ENCODE data around the gene PATJ. TPM values are rescaled to one million over a fixed set of nuclear protein-coding genes. Genes with fewer than 3 reads are reported as not detected.

Gene PATJ
- total RNA-seq, 4 donors from 2014 or later: 24.3 to 36.3 (median 28.8) TPM

GRCh38 chr1:61743716-61744580, 1.7 kb downstream of the PATJ start:
- TF ChIP-seq, protein P1, sequence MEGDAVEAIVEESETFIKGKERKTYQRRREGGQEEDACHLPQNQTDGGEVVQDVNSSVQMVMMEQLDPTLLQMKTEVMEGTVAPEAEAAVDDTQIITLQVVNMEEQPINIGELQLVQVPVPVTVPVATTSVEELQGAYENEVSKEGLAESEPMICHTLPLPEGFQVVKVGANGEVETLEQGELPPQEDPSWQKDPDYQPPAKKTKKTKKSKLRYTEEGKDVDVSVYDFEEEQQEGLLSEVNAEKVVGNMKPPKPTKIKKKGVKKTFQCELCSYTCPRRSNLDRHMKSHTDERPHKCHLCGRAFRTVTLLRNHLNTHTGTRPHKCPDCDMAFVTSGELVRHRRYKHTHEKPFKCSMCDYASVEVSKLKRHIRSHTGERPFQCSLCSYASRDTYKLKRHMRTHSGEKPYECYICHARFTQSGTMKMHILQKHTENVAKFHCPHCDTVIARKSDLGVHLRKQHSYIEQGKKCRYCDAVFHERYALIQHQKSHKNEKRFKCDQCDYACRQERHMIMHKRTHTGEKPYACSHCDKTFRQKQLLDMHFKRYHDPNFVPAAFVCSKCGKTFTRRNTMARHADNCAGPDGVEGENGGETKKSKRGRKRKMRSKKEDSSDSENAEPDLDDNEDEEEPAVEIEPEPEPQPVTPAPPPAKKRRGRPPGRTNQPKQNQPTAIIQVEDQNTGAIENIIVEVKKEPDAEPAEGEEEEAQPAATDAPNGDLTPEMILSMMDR (IDR thresholded peaks at IDR 0.05): no peak
- TF ChIP-seq EP300 (IDR thresholded peaks at IDR 0.05) (no peak), POLR2A (IDR thresholded peaks at IDR 0.05) (no peak)
- 83 to 90% methylated on average over 6 of the region's 6 CpGs for WGBS, 2 donors
- peaks cover 0 to 22% (median 0%) of the 10 kb centered on the region in 4 donors for H3K4me1 ChIP-seq
- no peak for DNase-seq (ENCODE audit: low spot score in 2 of 2)
- peak overlapping the region in 1 of 4 donors; percentile 81 for H3K4me3 ChIP-seq
- peak overlapping the region; percentile 95 to 99 (median 98) for H3K27ac ChIP-seq
- no peaks in the 10 kb centered on the region for H3K27me3 ChIP-seq
- no peaks in the 10 kb centered on the region for H3K9me3 ChIP-seq
- H3K36me3 ChIP-seq: no peaks in the 10 kb centered on the region

DNA sequence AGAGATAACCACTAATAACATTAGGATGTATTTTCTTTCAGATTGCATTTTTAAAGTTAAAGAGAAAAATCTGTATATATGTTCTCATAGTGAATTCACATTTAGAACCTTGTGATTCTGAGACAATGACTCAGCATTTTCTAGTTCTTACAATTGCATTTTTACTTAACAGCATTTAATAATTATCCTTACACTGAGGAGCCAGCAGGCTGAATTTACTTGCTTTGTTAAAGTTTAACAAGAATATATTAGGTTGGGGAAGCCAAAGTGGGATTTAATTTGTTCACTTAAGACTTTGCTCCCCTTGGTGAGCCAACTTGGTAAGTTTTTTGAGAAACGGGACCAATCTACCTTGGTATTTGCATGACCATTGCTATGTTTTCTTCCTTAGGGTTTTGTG, 4.5 kb downstream of the PATJ start:
- Histone ChIP-seq H3K4me1 (peaks cover 0 to 22% (median 0%) of the 10 kb centered on the region in 4 donors), H3K27ac (no peak overlapping the region), H3K9me3 (no peaks in the 10 kb centered on the region), H3K36me3 (no peaks in the 10 kb centered on the region), H3K27me3 (no peaks in the 10 kb centered on the region), H3K4me3 (no peak overlapping the region)
- no peak for DNase-seq (ENCODE audit: low spot score in 2 of 2)
- no peak for TF ChIP-seq POLR2A (IDR thresholded peaks at IDR 0.05)
- 0 to 60% methylated on average over 1 of the region's 1 CpG for WGBS, 2 donors

- TF ChIP-seq, protein P1 (IDR thresholded peaks at IDR 0.05): no peak
- no peak for TF ChIP-seq POLR2A (IDR thresholded peaks at IDR 0.05)
- no peak for TF ChIP-seq EP300 (IDR thresholded peaks at IDR 0.05)
These were observed 6.3 kb downstream of the PATJ start for GRCh38 chr1:61748566-61748965.

DNA sequence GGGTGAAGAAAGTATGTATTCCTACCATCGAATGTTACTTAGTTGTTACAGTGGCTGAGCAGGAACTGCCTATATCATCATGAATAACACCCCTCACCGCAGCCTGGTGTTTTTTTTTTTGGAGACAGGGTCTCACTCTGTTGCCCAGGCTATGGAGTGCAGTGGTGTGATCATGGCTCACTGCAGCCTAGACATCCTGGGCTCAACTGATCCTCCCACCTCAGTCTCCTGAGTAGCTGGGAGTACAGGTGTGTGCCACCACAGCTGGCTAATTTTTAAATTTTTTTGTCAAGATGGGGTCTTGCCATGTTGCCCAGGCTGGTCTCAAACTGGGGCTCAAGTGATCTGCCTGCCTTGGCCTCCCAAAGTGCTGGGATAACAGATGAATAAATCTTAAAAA, 7.3 kb downstream of the PATJ start:
- Histone ChIP-seq H3K27ac (no peak overlapping the region), H3K9me3 (no peaks in the 10 kb centered on the region), H3K4me1 (peaks cover 0 to 12% (median 0%) of the 10 kb centered on the region in 4 donors), H3K4me3 (no peak overlapping the region), H3K36me3 (no peaks in the 10 kb centered on the region), H3K27me3 (no peaks in the 10 kb centered on the region)
- WGBS, 2 donors: 98% methylated on average over 2 of the region's 2 CpGs
- TF ChIP-seq POLR2A (IDR thresholded peaks at IDR 0.05) (no peak), EP300 (IDR thresholded peaks at IDR 0.05) (no peak)
- TF ChIP-seq, protein P1 (IDR thresholded peaks at IDR 0.05): no peak
- DNase-seq (ENCODE audit: low spot score in 2 of 2): no peak

More at GRCh38 chr1:61748566-61748965, 6.3 kb downstream of the PATJ start:
- Histone ChIP-seq H3K27ac (no peak overlapping the region), H3K4me1 (peaks cover 0 to 17% (median 0%) of the 10 kb centered on the region in 4 donors), H3K36me3 (no peaks in the 10 kb centered on the region), H3K9me3 (no peaks in the 10 kb centered on the region), H3K27me3 (no peaks in the 10 kb centered on the region), H3K4me3 (no peak overlapping the region)
- no peak for DNase-seq (ENCODE audit: low spot score in 2 of 2)
- 96 to 100% methylated on average over 4 of the region's 4 CpGs for whole genome bisulfite sequencing, 2 donors

DNA sequence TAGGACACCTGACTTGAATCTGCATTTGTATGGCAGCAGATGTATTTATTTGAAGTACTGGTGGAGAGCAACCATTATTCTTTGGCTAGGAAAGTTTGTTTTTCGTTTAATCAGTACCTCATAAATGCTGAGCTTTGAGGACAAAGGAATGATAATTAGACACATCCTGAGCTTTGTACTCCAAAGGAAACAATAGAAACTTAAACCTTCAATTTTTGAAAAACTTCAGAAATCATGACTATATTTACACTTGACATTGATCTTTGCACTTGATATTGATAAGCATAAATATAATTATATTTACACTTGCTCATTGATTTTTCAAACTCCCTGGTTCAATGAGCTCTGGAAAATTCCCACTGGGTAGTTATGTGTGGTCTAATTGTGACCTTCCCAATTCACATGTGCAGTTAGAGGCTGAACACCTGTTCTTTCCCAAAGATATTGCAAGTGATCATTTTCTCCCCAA, 10.7 kb downstream of the PATJ start:
- H3K4me3 ChIP-seq: no peak overlapping the region
- H3K4me1 ChIP-seq: peaks cover 0 to 3% (median 0%) of the 10 kb centered on the region in 4 donors
- no peak overlapping the region for H3K27ac ChIP-seq
- no peak for TF ChIP-seq POLR2A (IDR thresholded peaks at IDR 0.05)
- TF ChIP-seq EP300 (IDR thresholded peaks at IDR 0.05): no peak
- TF ChIP-seq, protein P1 (IDR thresholded peaks at IDR 0.05): no peak
- no peaks in the 10 kb centered on the region for H3K9me3 ChIP-seq
- no peak for DNase-seq (ENCODE audit: low spot score in 2 of 2)
- no peaks in the 10 kb centered on the region for H3K36me3 ChIP-seq
- WGBS, 2 donors: 65 to 67% methylated on average over 1 of the region's 1 CpG
- H3K27me3 ChIP-seq: no peaks in the 10 kb centered on the region

Data from tibial nerve (tissue), 4 donors.